K562 (cell line): Measurements from ENCODE around the gene FRMD1. TPM values are rescaled to one million over a fixed set of nuclear protein-coding genes. Genes with fewer than 3 reads are reported as not detected.

Experiments used
- ATAC-seq: fragments of 200-7000 bp; cut with Tn5 transposase; 3 replicates; pipeline ENCODE4 v1.9.1; 2020; ENCODE audit warnings: moderate library complexity
- BruUV-seq: library from RNA; stranded (reverse); fragments of 400-500 nt; replicated peaks from 2 replicates; lab custom pipeline; 2021; lab: Mats Ljungman, UMichigan
- CTCF ChIA-PET: fragments of 300-600 bp; formaldehyde crosslinking; extraction: SDS; loops from one replicate; lab custom pipeline; 2021; ENCODE audit warnings: low intra/inter-chr PET ratio; lab: Yijun Ruan, JAX
- POLR2A ChIA-PET: fragments of 300-600, 350-650 bp; sonication (Branson Sonifier 250); formaldehyde crosslinking; extraction: SDS; loops from one replicate; lab custom pipeline; 2021; ENCODE audit warnings: antibody characterized with exemption, inconsistent platforms; lab: Yijun Ruan, JAX
- DNase-seq, 4 experiments: peaks; one replicate each; pipeline versions ENCODE4 v3.0.0 to v3.0.0-alpha.2; 2011 to 2018; ENCODE audit warnings: low spot score in 3 of 4, mixed read lengths in 3 of 4; ENCODE audit errors: extremely low read depth in 1 of 4
- FAIRE-seq: peaks from 2 replicates; lab custom pipeline; 2011; peaks lifted over from hg19 to GRCh38; lab: Jason Lieb, UNC
- H2AFZ ChIP-seq: 2 replicates; pipeline ENCODE4 v1.6.0; 2011; ENCODE audit warnings: low read depth, low read length, control low read depth, inconsistent platforms
- H3K27ac ChIP-seq: fragments of 200-600 bp; 3 replicates; pipeline ENCODE4 v1.8.0; 2011; ENCODE audit warnings: low read depth, mild to moderate bottlenecking, control low read depth, inconsistent platforms, low read length, moderate library complexity, mixed read lengths; ENCODE audit errors: extremely low read depth
- H3K27me3 ChIP-seq, 2 experiments: fragments of 300-600 bp in 1 of 2; 2 replicates in 1 of 2; 3 replicates in 1 of 2; pipeline versions ENCODE4 v1.6.0 to v1.8.0; 2011; ENCODE audit warnings: inconsistent platforms in 2 of 2, low read length in 2 of 2, mild to moderate bottlenecking in 1 of 2, mixed read lengths in 1 of 2, moderate library complexity in 1 of 2; ENCODE audit not compliant: control insufficient read depth in 2 of 2, insufficient read depth in 2 of 2
- H3K36me3 ChIP-seq: fragments of 300-600 bp; 3 replicates; pipeline ENCODE4 v1.8.0; 2011; ENCODE audit warnings: mild to moderate bottlenecking, low read length, inconsistent platforms; ENCODE audit not compliant: control insufficient read depth, insufficient read depth
- H3K4me1 ChIP-seq, 2 experiments: fragments of 200-600 bp in 1 of 2; replicated peaks in 1 of 2; 2 replicates in 1 of 2; 3 replicates in 1 of 2; pipeline versions ENCODE4 v1.5.1 to v1.8.0; 2011; ENCODE audit warnings: inconsistent platforms in 2 of 2, low read length in 2 of 2, mild to moderate bottlenecking in 1 of 2, mixed read lengths in 1 of 2, moderate library complexity in 1 of 2; ENCODE audit not compliant: control insufficient read depth in 2 of 2, insufficient read depth in 2 of 2
- H3K4me2 ChIP-seq: 2 replicates; pipeline ENCODE4 v1.6.1; 2011; ENCODE audit warnings: low read length, control low read depth, inconsistent platforms, mixed read lengths; ENCODE audit not compliant: insufficient read depth
- H3K4me3 ChIP-seq: fragments of 200-600 bp; sonication (generic), shearing (Covaris generic); 2 replicates; pipeline ENCODE4 v1.5.1; 2016; ENCODE audit warnings: control low read depth, inconsistent platforms
- H3K79me2 ChIP-seq: fragments of 200-600 bp; 3 replicates; pipeline ENCODE4 v1.8.0; 2011; ENCODE audit warnings: low read length, inconsistent platforms; ENCODE audit not compliant: control insufficient read depth, insufficient read depth
- H3K9ac ChIP-seq, 2 experiments: 2 replicates each; pipeline versions ENCODE4 v1.6.0 to v1.6.1; 2011; ENCODE audit warnings: low read depth in 2 of 2, low read length in 2 of 2, control low read depth in 1 of 2, inconsistent platforms in 1 of 2, mild to moderate bottlenecking in 1 of 2, mixed read lengths in 1 of 2; ENCODE audit not compliant: insufficient read depth in 1 of 2
- H3K9me1 ChIP-seq: one replicate; pipeline ENCODE4 v1.6.0; 2011; ENCODE audit warnings: inconsistent platforms, mild to moderate bottlenecking, low read length, moderate library complexity; ENCODE audit not compliant: control insufficient read depth, insufficient read depth
- H3K9me3 ChIP-seq: replicated peaks from 2 replicates; pipeline ENCODE4 v1.5.1; 2011; ENCODE audit warnings: low read depth, low read length, inconsistent platforms; ENCODE audit not compliant: control insufficient read depth, insufficient read depth
- H4K20me1 ChIP-seq: replicated peaks from 2 replicates; pipeline ENCODE4 v1.6.1; 2011; ENCODE audit warnings: low read length, inconsistent platforms, mixed read lengths; ENCODE audit not compliant: control insufficient read depth, insufficient read depth
- C11orf30 ChIP-seq: fragments of 450-650 bp; IDR thresholded peaks from 2 replicates; pipeline ENCODE4 v1.6.1; 2016; ENCODE audit warnings: low read depth, mild to moderate bottlenecking
- CHD4 ChIP-seq: fragments of 200-600 bp; sonication (generic); IDR thresholded peaks from 3 replicates; pipeline ENCODE4 v1.6.1; 2012; ENCODE audit warnings: low read depth, mild to moderate bottlenecking, mixed read lengths, low read length, inconsistent platforms; ENCODE audit not compliant: insufficient read depth, insufficient replicate concordance, poor library complexity, severe bottlenecking
- DNMT1 ChIP-seq: fragments of 450-650 bp; IDR thresholded peaks from 2 replicates; pipeline ENCODE4 v1.6.1; 2016; ENCODE audit warnings: antibody characterized with exemption, mild to moderate bottlenecking
- HDAC1 ChIP-seq, 2 experiments: fragments of 450-650 bp; IDR thresholded peaks; 2 replicates each; pipeline ENCODE4 v1.6.1; 2016 to 2017; ENCODE audit warnings: inconsistent platforms in 1 of 2, mild to moderate bottlenecking in 1 of 2, moderate library complexity in 1 of 2
- HMG20A ChIP-seq: fragments of 450-650 bp; formaldehyde crosslinking; conservative IDR thresholded peaks from 2 replicates; pipeline ENCODE4 v1.4.0; 2020; ENCODE audit warnings: mild to moderate bottlenecking, mixed read lengths
- MEIS2 ChIP-seq: fragments of 450-650 bp; IDR thresholded peaks from 2 replicates; pipeline ENCODE4 v1.6.1; 2014; ENCODE audit warnings: mild to moderate bottlenecking; ENCODE audit not compliant: partially characterized antibody
- NCOA2 ChIP-seq, 2 experiments: fragments of 450-650 bp; IDR thresholded peaks; 2 replicates each; pipeline ENCODE4 v1.6.1; 2018; ENCODE audit warnings: mild to moderate bottlenecking in 2 of 2, moderate library complexity in 1 of 2; ENCODE audit not compliant: partially characterized antibody in 2 of 2
- RBM34 ChIP-seq: fragments of 200-400 bp; formaldehyde crosslinking; IDR thresholded peaks from 2 replicates; pipeline ENCODE4 v1.6.1; 2018; ENCODE audit warnings: low read length, borderline replicate concordance; ENCODE audit not compliant: insufficient read depth
- SMARCB1 ChIP-seq: IDR thresholded peaks from 2 replicates; pipeline ENCODE4 v1.6.1; 2011; ENCODE audit warnings: improper control_type of control experiment, low read depth; ENCODE audit not compliant: insufficient read length
- ZBED1 ChIP-seq: IDR thresholded peaks from 2 replicates; pipeline ENCODE4 v1.6.1; 2014
- WGBS: fragments of 100-300 bp; shearing (Covaris generic); methylation state at CpG from one replicate; pipeline ENCODE4 v1.1.6; 2016; ENCODE audit warnings: low coverage, mixed read lengths; ENCODE audit not compliant: insufficient coverage; ENCODE audit errors: missing lambda C conversion rate; 5-methylcytosine and 5-hydroxymethylcytosine counted together
- in situ Hi-C: fragments of 300-500 bp; cut with MboI; formaldehyde crosslinking; loops from 4 replicates; pipeline ENCODE4 v1.15.0; 2018; ENCODE audit warnings: inconsistent platforms, mixed read lengths
- intact Hi-C: fragments of 100-400 bp; cut with micrococcal nuclease; formaldehyde crosslinking; loops from 2 replicates; pipeline ENCODE4 v1.14.2; 2022
- polyA plus RNA-seq, 8 experiments: library from polyadenylated mRNA; depleted of rRNA in 4 of 8; stranded (reverse) in 5 of 8; unstranded in 3 of 8; fragments of >200 nt; fragmentation: Nextera tagmentation in 2 of 8; fragmentation: Illumina TruSeq in 1 of 8; extraction: Ambion mirVana in 2 of 8; extraction: Trizol in 1 of 8; gene quantifications; 2 replicates each; pipeline versions ENCODE4 v1.2.1 to v1.2.3, GENCODE V29; 2011 to 2014; ENCODE audit warnings: inconsistent platforms in 1 of 8, missing spikeins in 1 of 8
- total RNA-seq, 7 experiments: library from RNA; depleted of rRNA in 6 of 7; stranded (reverse); fragments of >200 nt in 6 of 7; fragmentation: Illumina TruSeq in 2 of 7; extraction: Trizol in 2 of 7; gene quantifications; 2 replicates each; pipeline versions ENCODE4 v1.2.1 to v1.2.3, GENCODE V29; 2011 to 2021; ENCODE audit warnings: low replicate concordance in 1 of 7
- TF ChIP-seq, protein P1 (sequence below): sonication (generic); formaldehyde crosslinking; IDR thresholded peaks from 2 replicates; pipeline ENCODE4 v1.8.1; 2023; ENCODE audit warnings: mild to moderate bottlenecking, missing genetic modification reagents

Gene FRMD1
- total and polyA plus RNA-seq, 9 of the 15 experiments (the other 6 are each of a cell fraction or from before 2014, with no cell fraction given): 0.01 to 0.04 (median 0.01) TPM; not detected in 6

DNA sequence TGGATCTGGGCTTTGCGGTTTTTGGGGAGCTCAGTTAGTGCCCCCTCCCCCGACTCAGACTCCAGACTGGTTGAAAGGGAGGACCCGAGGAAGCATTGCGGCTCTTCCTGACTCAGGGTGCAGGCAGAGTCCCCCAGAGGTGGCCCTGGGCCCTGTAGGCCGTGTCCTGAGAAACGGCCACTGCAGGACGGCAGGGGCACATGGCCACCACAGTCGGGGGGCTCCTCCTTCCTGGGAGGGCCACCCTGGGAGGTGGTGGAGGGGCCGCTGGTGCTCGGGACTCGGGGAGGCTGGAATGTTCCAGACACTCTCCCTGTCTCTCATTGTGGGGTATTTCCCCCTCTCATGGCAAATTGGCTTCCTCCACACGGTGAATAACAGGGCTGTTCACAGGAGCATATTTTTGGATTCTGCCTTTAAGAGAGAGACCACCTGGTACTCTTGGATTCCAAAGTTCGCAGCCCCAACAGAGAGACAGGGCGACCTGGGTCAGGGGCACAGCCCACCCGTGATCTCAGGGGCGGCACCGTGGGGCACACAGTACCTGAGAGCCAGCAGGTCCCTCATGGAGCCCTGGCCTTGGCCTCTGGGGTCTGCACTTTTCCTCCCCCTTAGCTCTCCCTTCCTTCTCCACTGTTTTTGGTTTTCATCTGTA, 35.7 kb downstream of the FRMD1 start:
- FAIRE-seq: no peak
- CTCF ChIA-PET: no interaction called here
- Histone ChIP-seq H3K4me1 (peaks cover 0 to 24% of the 10 kb centered on the region in 2 experiments; a peak in 1 of 5 replicates), H3K79me2 (no peaks in the 10 kb centered on the region)
- TF ChIP-seq RBM34: no peak
- no peak for TF ChIP-seq MEIS2
- no peak for TF ChIP-seq HMG20A
- TF ChIP-seq NCOA2 (IDR thresholded peaks at IDR 0.05; ENCODE audit: partially characterized antibody in 2 of 2): no peak
- TF ChIP-seq SMARCB1: no peak
- TF ChIP-seq CHD4: no peak
- TF ChIP-seq C11orf30: no peak
- no peak for TF ChIP-seq HDAC1 (IDR thresholded peaks at IDR 0.05)
- no peak for TF ChIP-seq DNMT1
- TF ChIP-seq, protein P1, sequence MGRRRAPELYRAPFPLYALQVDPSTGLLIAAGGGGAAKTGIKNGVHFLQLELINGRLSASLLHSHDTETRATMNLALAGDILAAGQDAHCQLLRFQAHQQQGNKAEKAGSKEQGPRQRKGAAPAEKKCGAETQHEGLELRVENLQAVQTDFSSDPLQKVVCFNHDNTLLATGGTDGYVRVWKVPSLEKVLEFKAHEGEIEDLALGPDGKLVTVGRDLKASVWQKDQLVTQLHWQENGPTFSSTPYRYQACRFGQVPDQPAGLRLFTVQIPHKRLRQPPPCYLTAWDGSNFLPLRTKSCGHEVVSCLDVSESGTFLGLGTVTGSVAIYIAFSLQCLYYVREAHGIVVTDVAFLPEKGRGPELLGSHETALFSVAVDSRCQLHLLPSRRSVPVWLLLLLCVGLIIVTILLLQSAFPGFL (CRISPR knock-in tag): no peak
- TF ChIP-seq ZBED1: no peak
- TF ChIP-seq, all 486 proteins: peak for 0
- no peak for DNase-seq
- Histone ChIP-seq H3K9ac (0 out of 4 replicates have a peak overlapping the region, but pooled peaks of 1 of the 2 experiments have one; percentile 14), H4K20me1 (peaks cover 5% of the 10 kb centered on the region; the same call in 1 of the 2 replicates), H3K36me3 (no peaks in the 10 kb centered on the region), H3K4me3 (no peak overlapping the region), H3K9me3 (no peaks in the 10 kb centered on the region), H3K27me3 (peaks cover 53 to 89% of the 10 kb centered on the region in 2 experiments), H3K9me1 (no peaks in the 10 kb centered on the region), H3K4me2 (no peak overlapping the region), H3K27ac (no peak overlapping the region), H2AFZ (no peak overlapping the region)
- intact Hi-C loops: no loop called here
- in situ Hi-C loops: no loop called here
- no TSS peak for BruUV-seq
- POLR2A ChIA-PET: interaction anchor here (0.6 kb wide), 1 partner anchor 12 kb away, joined by 3 read pairs; no protein-coding TSS in a partner anchor
- WGBS: 0% methylated on average over 15 of the region's 17 CpGs
- ATAC-seq: no peak; the same call in 2 of the 3 replicates
